ACHN (cell line): ENCODE results near the gene ABHD12B.
"Not testable (repeated sequence)": the region's sequence is repeated elsewhere in the genome, so short reads cannot be mapped to it uniquely, and the experiment has no call there.

ENCODE experiments used
- DNase-seq: peaks from one replicate; pipeline ENCODE4 v3.0.0-alpha.2; 2015
- in situ Hi-C: cut with HindIII; loops from 2 replicates; pipeline ENCODE4 v1.10.0; 2017; ENCODE audit warnings: low sequenced_read_pairs, low pct_ligation_motif_present, low pct_unique_long_range_greater_than_20kb

The ABHD12B gene

GRCh38 chr14:50924843-50925242 lies 53.0 kb downstream of the ABHD12B start:
- in situ Hi-C loops: no loop called here
- no peak for DNase-seq

- in situ Hi-C loops: no loop called here
- DNase-seq: no peak
These were observed 55.1 kb downstream of the ABHD12B start for GRCh38 chr14:50926851-50927386.

- in situ Hi-C loops: no loop called here
- no peak for DNase-seq
These were observed 56.3 kb downstream of the ABHD12B start for GRCh38 chr14:50928002-50928635.

GRCh38 chr14:50929506-50929905 lies 57.7 kb downstream of the ABHD12B start:
- DNase-seq: no peak
- in situ Hi-C loops: no loop called here

DNA sequence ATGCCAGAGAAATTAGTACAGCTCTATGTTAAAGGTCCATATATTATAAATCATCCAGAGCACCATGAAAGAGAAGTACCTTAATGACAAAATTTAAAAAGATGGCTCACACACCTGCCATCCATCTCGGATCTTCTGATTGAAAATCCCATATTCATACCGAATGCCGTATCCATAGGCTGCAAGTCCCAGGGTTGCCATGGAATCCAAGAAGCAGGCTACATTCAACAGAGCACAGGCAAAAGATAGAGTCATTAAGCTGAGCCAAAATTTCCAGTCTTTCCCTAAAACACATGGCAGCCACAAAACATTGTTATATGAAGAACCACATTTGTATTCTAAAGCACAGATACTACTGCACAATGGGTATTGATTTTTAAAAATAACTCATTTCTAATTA lies 59.7 kb downstream of the ABHD12B start:
- in situ Hi-C loops: no loop called here
- no peak for DNase-seq

- no peak for DNase-seq
- in situ Hi-C loops: no loop called here
These were observed 60.3 kb downstream of the ABHD12B start for GRCh38 chr14:50932156-50932555.

GRCh38 chr14:50932592-50933495 lies 61.0 kb downstream of the ABHD12B start:
- no peak for DNase-seq

DNA sequence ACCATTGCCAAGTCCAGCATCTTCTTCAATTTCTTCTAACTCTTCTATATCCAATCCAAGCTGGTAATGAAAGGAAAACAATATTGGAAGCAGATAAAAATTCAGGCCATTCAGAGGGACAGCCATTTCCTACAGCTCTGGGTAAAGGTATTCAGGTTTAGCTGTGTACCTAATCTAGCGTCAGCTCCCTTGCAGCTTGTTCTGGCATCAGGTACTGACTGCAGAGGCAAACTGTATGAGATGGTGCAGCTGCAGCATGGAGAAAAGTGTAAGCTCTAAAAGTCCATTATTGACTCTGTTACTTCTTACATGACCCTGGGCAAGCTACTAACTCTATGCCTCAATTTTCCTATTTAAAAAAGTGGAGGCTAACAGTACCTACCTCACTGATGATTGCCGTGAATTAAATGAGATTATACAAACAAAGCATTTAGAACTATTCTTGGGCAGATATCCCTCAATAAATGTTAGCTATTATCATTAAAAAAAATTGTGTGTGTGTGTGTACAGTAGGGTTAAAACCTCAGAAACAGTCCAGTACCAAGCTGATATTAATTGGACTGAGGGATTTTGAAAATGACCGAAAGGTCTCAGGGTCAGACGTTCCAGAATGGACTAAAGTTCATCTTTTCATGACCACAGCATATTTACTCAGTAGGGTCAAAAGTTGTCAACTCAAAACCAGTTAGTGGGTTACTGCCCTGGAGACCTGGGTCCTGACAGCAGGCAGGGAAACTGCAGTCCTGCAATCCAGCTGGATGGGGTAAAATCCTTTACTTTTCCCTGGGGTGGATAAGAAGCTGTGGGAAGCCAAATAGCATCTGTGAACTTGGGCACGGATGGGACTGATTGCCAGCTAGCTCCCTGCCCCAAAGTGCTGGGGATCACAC lies 63.5 kb downstream of the ABHD12B start:
- DNase-seq: no peak
- in situ Hi-C loops: no loop called here

More at GRCh38 chr14:50932592-50933495, 61.0 kb downstream of the ABHD12B start:
- in situ Hi-C loops: no loop called here

- in situ Hi-C loops: no loop called here
These were observed 64.1 kb downstream of the ABHD12B start for GRCh38 chr14:50936016-50936340.

GRCh38 chr14:50936882-50937281 lies 65.0 kb downstream of the ABHD12B start:
- DNase-seq: no peak
- in situ Hi-C loops: no loop called here

More at GRCh38 chr14:50936016-50936340, 64.1 kb downstream of the ABHD12B start:
- DNase-seq: no peak

- in situ Hi-C loops: no loop called here
These were observed 65.5 kb downstream of the ABHD12B start for GRCh38 chr14:50937325-50937724.

DNA sequence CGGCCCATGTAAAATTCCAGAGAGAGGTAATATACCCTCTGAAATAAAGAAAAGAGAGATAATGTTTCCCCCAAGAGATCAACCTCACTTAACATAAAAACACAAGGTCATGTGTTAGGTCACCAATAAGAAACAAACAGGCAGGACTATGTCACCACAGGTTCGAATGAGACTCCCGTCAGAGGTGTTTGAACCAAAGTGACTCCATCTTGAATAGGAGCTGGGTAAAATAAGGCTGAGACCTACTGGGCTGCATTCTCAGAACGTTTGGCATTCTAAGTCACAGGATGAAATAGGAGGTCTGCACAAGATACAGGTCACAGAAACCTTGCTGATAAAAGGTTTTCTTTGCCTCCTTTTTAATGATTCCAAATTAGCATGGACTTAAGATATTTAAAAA lies 65.9 kb downstream of the ABHD12B start:
- in situ Hi-C loops: no loop called here
- DNase-seq: no peak

More at GRCh38 chr14:50937325-50937724, 65.5 kb downstream of the ABHD12B start:
- DNase-seq: no peak

GRCh38 chr14:50941151-50941550 lies 69.3 kb downstream of the ABHD12B start:
- DNase-seq: peak; percentile 14
- in situ Hi-C loops: no loop called here

DNA sequence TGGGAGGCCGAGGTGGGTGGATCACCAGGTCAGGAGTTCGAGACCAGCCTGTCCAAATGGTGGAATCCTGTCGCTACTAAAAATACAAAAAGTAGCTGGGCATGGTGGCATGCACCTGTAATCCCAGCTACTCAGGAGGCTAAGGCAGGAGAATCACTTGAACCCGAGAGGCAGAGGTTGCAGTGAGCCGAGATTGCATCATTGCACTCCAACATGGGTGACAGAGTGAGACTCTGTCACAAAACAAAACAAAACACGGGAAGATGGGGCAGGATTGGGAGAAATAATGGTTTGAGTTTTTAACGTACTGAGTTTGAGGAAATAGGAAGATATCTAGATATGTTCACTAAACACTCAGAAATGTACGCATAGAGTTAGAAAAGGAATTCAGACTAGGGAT lies 69.8 kb downstream of the ABHD12B start:
- in situ Hi-C loops, DNase-seq: not testable (repeated sequence)

DNA sequence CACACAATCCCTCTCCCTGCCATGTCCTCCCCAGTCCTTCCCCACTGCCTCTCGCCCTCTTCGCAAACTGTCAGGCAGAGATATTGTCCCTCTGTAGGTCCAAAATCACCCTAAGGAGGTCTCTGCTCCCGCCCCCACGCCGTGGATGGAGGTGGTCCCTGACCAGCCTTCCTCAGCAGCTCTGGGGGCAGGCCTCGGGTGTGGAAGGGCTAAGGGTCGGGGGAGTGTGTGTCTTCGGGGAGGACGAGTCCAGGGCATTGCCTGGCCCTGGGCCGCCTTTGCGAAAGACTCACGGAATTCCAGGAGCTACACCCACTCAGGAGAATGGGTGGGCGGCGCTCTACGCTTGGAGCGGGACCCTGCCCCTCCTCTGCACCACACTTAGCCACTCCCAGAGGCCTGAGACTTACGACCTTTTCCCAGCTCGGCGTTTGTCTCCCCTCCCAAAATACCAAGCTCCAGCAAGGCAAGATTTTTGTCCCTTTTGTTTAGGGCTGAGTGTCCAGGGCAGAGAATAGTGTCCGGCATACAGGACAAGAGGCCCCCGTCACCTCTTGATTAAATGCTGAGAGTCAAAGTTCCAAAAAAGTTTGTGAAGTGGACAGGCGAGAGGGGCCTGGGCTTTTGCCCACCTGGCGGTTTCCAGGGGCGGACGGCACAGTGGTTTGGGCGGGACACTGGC lies 71.5 kb downstream of the ABHD12B start:
- in situ Hi-C loops: no loop called here
- peak; percentile 72 for DNase-seq

GRCh38 chr14:50943943-50944646 lies 72.2 kb downstream of the ABHD12B start, which contains the start of gene PYGL:
PYGL (minus strand) TSS chr14:50944483; CDS start chr14:50944403, 80 bp downstream.
- peak; percentile 76 for DNase-seq

GRCh38 chr14:50944647-50945413 lies 73.0 kb downstream of the ABHD12B start:
- peak; percentile 49 for DNase-seq
- in situ Hi-C loops: no loop called here

More at GRCh38 chr14:50943943-50944646, 72.2 kb downstream of the ABHD12B start, which contains the start of gene PYGL:
- in situ Hi-C loops: no loop called here
